PC-3 (cell line): ENCODE results near the gene PPP1R2. TPM values are rescaled to one million over a fixed set of nuclear protein-coding genes. Genes with fewer than 3 reads are reported as not detected.

ENCODE experiments used
- ATAC-seq: fragments of 200-7000 bp; cut with Tn5 transposase; 2 replicates; pipeline ENCODE4 v1.9.1; 2020; ENCODE audit warnings: mild to moderate bottlenecking, moderate library complexity
- BruUV-seq: library from RNA; stranded (reverse); fragments of 400-500 nt; replicated peaks from 2 replicates; lab custom pipeline; 2021; lab: Mats Ljungman, UMichigan
- CTCF ChIA-PET: fragments of 300-600 bp; sonication (Branson Sonifier 250); formaldehyde crosslinking; loops from one replicate; lab custom pipeline; 2022; ENCODE audit warnings: antibody characterized with exemption; lab: Charles Lee
- POLR2A ChIA-PET: fragments of 300-600 bp; sonication (Branson Sonifier 250); formaldehyde crosslinking; loops from one replicate; lab custom pipeline; 2022; ENCODE audit warnings: antibody characterized with exemption; ENCODE audit not compliant: unreplicated experiment; lab: Charles Lee
- DNase-seq: peaks from one replicate; pipeline ENCODE4 v3.0.0-alpha.2; 2015
- H2AFZ ChIP-seq: fragments of 300-600 bp; sonication (generic); 2 replicates; pipeline ENCODE4 v1.6.0; 2016; ENCODE audit warnings: antibody characterized with exemption, low read length
- H3F3A ChIP-seq: fragments of 300-600 bp; sonication (generic); one replicate; pipeline ENCODE4 v1.6.0; 2017; ENCODE audit warnings: antibody characterized with exemption, low read length, control low read depth, mild to moderate bottlenecking; ENCODE audit not compliant: unreplicated experiment
- H3K27ac ChIP-seq: fragments of 300-600 bp; sonication (generic); 2 replicates; pipeline ENCODE4 v1.5.1; 2016; ENCODE audit warnings: mild to moderate bottlenecking, low read length
- H3K27me3 ChIP-seq: fragments of 300-600 bp; sonication (generic); 2 replicates; pipeline ENCODE4 v1.6.1; 2016; ENCODE audit warnings: low read length, mixed read lengths
- H3K36me3 ChIP-seq: fragments of 300-600 bp; sonication (generic); 2 replicates; pipeline ENCODE4 v1.6.1; 2016; ENCODE audit warnings: low read depth, mixed run types, low read length, mixed read lengths
- H3K4me1 ChIP-seq: fragments of 300-600 bp; sonication (generic); 2 replicates; pipeline ENCODE4 v1.5.1; 2016; ENCODE audit warnings: low read length; ENCODE audit not compliant: insufficient read depth
- H3K4me2 ChIP-seq: fragments of 300-600 bp; sonication (generic); 2 replicates; pipeline ENCODE4 v1.6.0; 2016; ENCODE audit warnings: low read length
- H3K4me3 ChIP-seq: fragments of 300-600 bp; sonication (generic); 2 replicates; pipeline ENCODE4 v1.5.1; 2016; ENCODE audit warnings: mild to moderate bottlenecking, low read length, mixed read lengths
- H3K79me2 ChIP-seq: fragments of 300-600 bp; sonication (generic); 2 replicates; pipeline ENCODE4 v1.6.1; 2017; ENCODE audit warnings: low read length, mixed read lengths
- H3K9ac ChIP-seq: fragments of 300-600 bp; sonication (generic); 2 replicates; pipeline ENCODE4 v1.6.0; 2016; ENCODE audit warnings: mild to moderate bottlenecking, low read length
- H3K9me2 ChIP-seq: fragments of 300-600 bp; sonication (generic); replicated peaks from 2 replicates; pipeline ENCODE4 v1.6.1; 2016; ENCODE audit warnings: mixed run types, low read length, mixed read lengths
- H3K9me3 ChIP-seq: fragments of 300-600 bp; sonication (generic); 2 replicates; pipeline ENCODE4 v1.6.1; 2016; ENCODE audit warnings: low read length, mixed read lengths
- H4K20me1 ChIP-seq: fragments of 300-600 bp; sonication (generic); 2 replicates; pipeline ENCODE4 v1.6.1; 2016; ENCODE audit warnings: low read length, mixed read lengths
- CTCF ChIP-seq: fragments of 300-600 bp; sonication (generic); conservative IDR thresholded peaks from 2 replicates; pipeline ENCODE4 v1.5.1; 2017; ENCODE audit warnings: antibody characterized with exemption, low read depth, mild to moderate bottlenecking, low read length
- EZH2 ChIP-seq: fragments of 300-600 bp; sonication (generic); IDR thresholded peaks from one replicate; pipeline ENCODE4 v1.6.1; 2017; ENCODE audit warnings: antibody characterized with exemption, mild to moderate bottlenecking, low read length; ENCODE audit not compliant: unreplicated experiment
- EZH2phosphoT487 ChIP-seq: fragments of 300-600 bp; sonication (generic); IDR thresholded peaks from 2 replicates; pipeline ENCODE4 v1.6.1; 2018; ENCODE audit warnings: mild to moderate bottlenecking, antibody characterized with exemption, low read length, borderline replicate concordance
- intact Hi-C: fragments of 100-400 bp; cut with micrococcal nuclease; formaldehyde crosslinking; loops from 2 replicates; pipeline ENCODE4 v1.9.0; 2023
- total RNA-seq: library from RNA; depleted of rRNA; stranded (reverse); fragments of >200 nt; gene quantifications from 2 replicates; pipeline ENCODE4 v1.2.3, GENCODE V29; 2014

PPP1R2 gene
- total RNA-seq, 1 experiment from 2014 or later = 132 TPM

- peak overlapping the region; percentile 91; the same call in 1 of the 2 replicates for H3K4me2 ChIP-seq
- TF ChIP-seq EZH2phosphoT487 = no peak
- ChIA-PET CTCF (no interaction called here), POLR2A (no interaction called here)
- no peaks in the 10 kb centered on the region for H3K9me3 ChIP-seq
- no peaks in the 10 kb centered on the region for H3K36me3 ChIP-seq
- intact Hi-C loops = loop anchor here (5.0 kb wide), 1 partner anchor 268 kb away; the partner anchor contains the start of gene XXYLT1
- H3K27ac ChIP-seq = no peak overlapping the region
- peaks cover 71% of the 10 kb centered on the region for H3K79me2 ChIP-seq
- H3F3A ChIP-seq = no peaks in the 10 kb centered on the region
- no peak overlapping the region for H3K9ac ChIP-seq
- no TSS peak for BruUV-seq
- H4K20me1 ChIP-seq = peaks cover 18% of the 10 kb centered on the region
- peak overlapping the region; percentile 79; the same call in 1 of the 2 replicates for H3K4me3 ChIP-seq
- H3K4me1 ChIP-seq = peaks cover 24% of the 10 kb centered on the region; the same call in 1 of the 2 replicates
- no peaks in the 10 kb centered on the region for H3K9me2 ChIP-seq
- no peaks in the 10 kb centered on the region for H3K27me3 ChIP-seq
- DNase-seq (no peak), ATAC-seq (no peak)
- no peak overlapping the region for H2AFZ ChIP-seq
These were observed 2.6 kb downstream of the PPP1R2 start for GRCh38 chr3:195540511-195540910.

- no peak for TF ChIP-seq CTCF
- TF ChIP-seq EZH2phosphoT487 = no peak
- TF ChIP-seq EZH2 = no peak
- no peak overlapping the region for H2AFZ ChIP-seq
These were observed 3.1 kb downstream of the PPP1R2 start for GRCh38 chr3:195540027-195540426.

GRCh38 chr3:195539479-195539878 lies 3.6 kb downstream of the PPP1R2 start:
- Histone ChIP-seq H3K9me2 (no peaks in the 10 kb centered on the region), H3F3A (no peaks in the 10 kb centered on the region), H4K20me1 (peaks cover 18% of the 10 kb centered on the region), H3K36me3 (no peaks in the 10 kb centered on the region), H3K4me1 (peaks cover 24% of the 10 kb centered on the region; the same call in 1 of the 2 replicates), H3K27ac (no peak overlapping the region), H2AFZ (no peak overlapping the region), H3K4me3 (no peak overlapping the region), H3K79me2 (peaks cover 81% of the 10 kb centered on the region), H3K4me2 (no peak overlapping the region), H3K9me3 (no peaks in the 10 kb centered on the region), H3K27me3 (no peaks in the 10 kb centered on the region), H3K9ac (no peak overlapping the region)
- CTCF ChIA-PET = no interaction called here
- ATAC-seq (no peak), DNase-seq (no peak)
- intact Hi-C loops = no loop called here
- POLR2A ChIA-PET = no interaction called here
- TF ChIP-seq EZH2 (no peak), EZH2phosphoT487 (no peak), CTCF (no peak)
- no TSS peak for BruUV-seq

More at GRCh38 chr3:195540027-195540426, 3.1 kb downstream of the PPP1R2 start:
- Histone ChIP-seq H3K79me2 (peaks cover 76% of the 10 kb centered on the region), H3K4me2 (0 out of 2 replicates have a peak overlapping the region, but pooled peaks have one; percentile 91), H3K27ac (no peak overlapping the region), H4K20me1 (peaks cover 18% of the 10 kb centered on the region), H3K36me3 (no peaks in the 10 kb centered on the region), H3F3A (no peaks in the 10 kb centered on the region), H3K4me3 (no peak overlapping the region), H3K27me3 (no peaks in the 10 kb centered on the region), H3K9me2 (no peaks in the 10 kb centered on the region), H3K9ac (no peak overlapping the region), H3K9me3 (no peaks in the 10 kb centered on the region), H3K4me1 (peaks cover 24% of the 10 kb centered on the region; the same call in 1 of the 2 replicates)
- no TSS peak for BruUV-seq
- intact Hi-C loops = loop anchor here (5.0 kb wide), 1 partner anchor 268 kb away; the partner anchor contains the start of gene XXYLT1
- ATAC-seq (no peak), DNase-seq (no peak)
- POLR2A ChIA-PET = no interaction called here
- CTCF ChIA-PET = no interaction called here
